Stimulated activated CD4-positive, alpha-beta T cell treated with anti-CD3 and anti-CD28 coated beads, TNF-alpha, amount 100 ng/mL, for 24 hours (primary cell): ENCODE measurements around the gene SPSB3.
"Not testable (repeated sequence)": the region's sequence is repeated elsewhere in the genome, so short reads cannot be mapped to it uniquely, and the experiment has no call there.

Experiments used
- DNase-seq, 3 experiments: peaks; one replicate each; pipeline ENCODE4 v3.0.0-alpha.2; 2020; ENCODE audit warnings: low read depth in 3 of 3

Gene SPSB3

DNA sequence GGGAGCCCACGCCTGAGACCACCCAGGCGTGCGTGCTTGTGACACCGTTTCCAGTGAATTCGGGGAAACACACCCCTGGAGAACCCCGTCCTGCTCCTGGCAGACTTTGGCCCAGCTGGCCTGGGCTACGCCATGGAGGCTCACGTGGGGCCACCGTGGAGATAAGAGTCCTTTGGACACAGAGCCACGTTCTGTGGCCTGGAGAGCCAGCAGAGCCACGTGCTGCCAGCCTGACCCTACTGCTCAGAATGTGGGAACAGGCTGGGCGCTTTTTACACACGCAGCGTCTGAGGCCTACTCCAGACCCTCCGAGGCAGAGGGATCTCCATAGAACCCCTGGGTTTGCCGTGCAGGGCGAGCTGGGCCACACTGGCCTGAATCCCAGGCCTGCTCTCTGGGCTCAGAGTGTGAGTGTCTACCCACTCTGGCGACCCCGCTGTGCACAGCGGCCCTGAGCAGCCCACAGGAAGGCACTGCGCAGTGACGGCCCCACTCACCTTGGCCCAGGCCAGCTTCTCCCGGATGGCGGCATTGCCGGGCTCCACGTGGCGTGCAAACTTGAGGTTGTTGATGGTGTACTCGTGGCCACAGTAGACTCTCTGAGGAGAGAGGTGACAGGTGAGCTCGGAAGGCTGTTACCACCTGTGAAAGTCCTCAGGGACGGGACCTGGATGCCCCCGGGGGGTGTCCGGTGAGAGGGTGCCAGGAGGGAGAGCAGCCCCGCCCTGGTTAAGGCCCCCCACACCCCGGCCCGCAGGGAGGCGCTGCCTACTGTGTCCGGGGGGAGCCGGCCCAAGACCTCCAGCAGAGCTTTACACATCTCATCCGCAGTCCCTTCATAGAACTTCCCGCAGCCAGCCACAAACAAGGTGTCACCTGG, 34.3 kb upstream of the SPSB3 start:
- no peak for DNase-seq

DNA sequence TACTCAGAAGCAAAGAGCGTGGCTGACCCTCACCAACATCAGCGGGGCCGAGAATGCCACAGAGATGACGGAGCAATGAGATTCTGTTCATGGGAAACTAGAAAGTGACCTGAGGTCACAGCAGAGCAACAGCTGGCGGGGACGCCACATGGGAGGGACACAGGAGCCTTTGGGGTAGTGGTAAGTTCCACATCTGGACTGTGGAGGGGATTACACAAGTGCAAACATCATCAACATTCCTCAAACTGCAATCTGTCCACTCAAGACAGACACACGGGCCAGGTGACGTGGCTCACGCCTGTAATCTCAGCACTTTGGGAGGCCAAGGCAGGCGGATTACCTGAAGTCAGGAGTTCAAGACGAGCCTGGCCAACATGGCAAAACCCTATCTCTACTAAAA, 33.1 kb upstream of the SPSB3 start:
- no peak for DNase-seq

DNA sequence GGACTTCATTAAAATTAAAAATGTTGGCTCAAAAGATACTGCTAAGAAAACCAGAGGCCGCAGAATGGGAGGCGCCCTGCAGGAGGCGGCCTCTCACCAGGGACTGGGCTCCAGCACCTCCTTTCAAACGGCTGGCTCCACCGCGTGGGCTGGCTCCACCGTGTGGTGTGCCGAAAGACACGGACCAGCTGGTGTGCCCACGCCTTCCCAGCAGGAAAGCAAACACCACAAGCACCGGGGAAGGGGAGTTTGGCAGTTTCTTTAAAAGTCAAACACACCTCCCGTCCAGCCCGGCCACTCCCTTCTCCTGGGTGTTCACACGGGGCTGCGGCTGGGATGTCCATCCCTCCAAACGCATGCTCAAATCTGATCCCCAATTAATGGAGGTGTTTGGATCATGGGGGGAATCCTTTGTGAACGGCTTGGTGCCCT, 30.4 kb upstream of the SPSB3 start:
- peak in 2 of 3 experiments; percentile 16 to 70 for DNase-seq

DNA sequence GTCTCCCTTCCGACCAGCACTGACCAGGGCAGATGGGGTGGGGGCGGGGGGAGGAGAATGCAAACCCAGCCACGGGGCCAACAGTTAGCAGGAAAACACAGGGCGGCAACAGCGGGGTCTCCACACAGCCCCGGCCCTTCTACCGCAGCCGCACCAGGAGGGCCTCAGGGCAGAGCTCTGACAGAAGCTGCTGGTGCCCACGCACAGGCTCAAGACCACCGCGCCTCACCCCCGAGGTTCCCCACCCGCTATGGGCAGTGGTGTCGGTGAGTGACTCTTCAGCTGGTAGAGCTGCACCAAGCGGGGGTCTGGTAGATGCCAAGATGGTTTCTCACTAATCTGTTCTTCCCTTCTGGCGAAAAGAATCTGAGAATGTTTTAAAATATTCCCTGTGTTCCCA, 28.2 kb upstream of the SPSB3 start:
- DNase-seq = no peak

DNA sequence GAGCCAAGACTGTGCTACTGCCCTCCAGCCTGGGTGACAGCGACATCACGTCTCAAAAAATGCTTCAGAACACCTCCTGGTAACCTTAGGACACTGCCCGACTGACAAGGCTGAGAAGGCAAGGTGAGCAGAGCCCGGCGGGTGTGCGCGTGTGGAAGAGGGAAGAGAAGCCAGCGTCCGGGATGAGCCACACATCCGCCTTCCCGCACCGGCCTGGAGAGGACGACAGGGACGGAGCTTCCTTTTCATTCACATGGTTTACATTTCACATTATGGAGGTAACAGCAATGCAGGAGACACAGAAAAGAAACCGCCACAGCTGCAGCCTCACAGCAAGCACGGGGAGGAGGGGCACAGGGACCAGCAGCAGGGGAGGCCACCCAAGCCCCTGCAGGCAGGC, 27.7 kb upstream of the SPSB3 start:
- DNase-seq = no peak

DNA sequence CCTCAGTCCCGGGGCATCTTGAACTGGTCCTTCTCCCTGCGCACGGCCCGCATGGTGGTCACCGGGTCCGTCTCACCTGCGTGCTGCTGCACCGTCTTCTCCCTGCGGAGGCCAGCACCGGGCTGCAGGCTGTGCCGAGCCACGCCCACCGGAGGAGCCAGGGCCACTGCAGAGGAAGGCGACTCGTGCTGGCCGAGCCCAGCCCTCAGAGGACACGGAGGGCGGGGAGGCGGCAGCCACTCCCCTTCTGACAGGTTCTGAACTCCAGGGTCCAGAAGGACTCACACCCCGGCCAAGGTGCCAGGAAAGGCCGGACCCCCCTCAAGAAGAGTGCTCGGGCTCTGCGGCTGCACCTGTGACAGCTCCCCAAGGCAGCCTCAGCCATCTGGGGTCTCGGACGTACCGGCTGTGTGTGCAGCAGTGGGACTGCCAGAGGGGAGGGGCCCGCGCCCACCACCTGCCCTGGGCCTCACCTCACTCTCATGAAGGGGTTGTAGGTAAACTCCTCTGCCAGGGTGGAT, 27.0 kb upstream of the SPSB3 start:
- no peak for DNase-seq

DNA sequence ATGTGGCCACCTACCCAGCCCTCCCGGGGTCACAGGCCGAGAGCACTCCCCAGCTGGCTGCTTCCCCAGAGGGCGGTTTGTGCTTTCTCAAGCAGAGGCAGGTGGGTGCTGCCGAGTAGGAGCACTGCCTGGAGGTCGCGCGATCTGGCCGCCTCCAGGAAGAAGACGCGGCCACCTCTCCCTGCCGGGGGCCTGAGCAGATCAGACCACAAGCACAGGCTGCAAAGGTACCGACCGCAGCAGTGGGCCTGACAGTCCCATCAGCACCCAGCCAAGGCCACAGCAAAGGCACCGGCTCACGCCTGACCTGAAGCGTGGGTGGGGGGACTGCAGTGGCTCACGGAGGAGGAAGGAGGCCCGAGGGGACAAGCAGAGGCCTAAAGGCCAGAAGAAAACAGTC, 26.3 kb upstream of the SPSB3 start:
- DNase-seq = no peak

DNA sequence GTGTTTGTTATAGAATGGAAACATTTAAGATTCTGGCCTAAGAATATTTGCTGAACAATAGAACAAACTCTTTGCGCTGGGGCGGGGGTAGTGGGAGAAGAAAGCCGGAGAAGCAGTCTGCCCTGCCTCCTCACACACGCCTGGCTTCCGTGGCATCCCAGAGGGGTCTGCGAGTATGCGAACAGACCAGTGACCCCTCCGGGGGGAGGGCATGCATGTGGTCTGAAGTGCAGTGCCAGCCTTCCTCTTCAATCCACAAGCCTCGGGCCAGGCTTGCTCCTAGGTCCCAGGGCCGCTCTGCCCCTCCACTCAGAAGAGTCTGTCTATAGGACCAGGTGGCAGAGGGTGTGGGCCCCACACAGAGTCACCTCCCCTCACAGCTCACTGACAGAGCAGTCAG, 25.3 kb upstream of the SPSB3 start:
- DNase-seq = no peak

DNA sequence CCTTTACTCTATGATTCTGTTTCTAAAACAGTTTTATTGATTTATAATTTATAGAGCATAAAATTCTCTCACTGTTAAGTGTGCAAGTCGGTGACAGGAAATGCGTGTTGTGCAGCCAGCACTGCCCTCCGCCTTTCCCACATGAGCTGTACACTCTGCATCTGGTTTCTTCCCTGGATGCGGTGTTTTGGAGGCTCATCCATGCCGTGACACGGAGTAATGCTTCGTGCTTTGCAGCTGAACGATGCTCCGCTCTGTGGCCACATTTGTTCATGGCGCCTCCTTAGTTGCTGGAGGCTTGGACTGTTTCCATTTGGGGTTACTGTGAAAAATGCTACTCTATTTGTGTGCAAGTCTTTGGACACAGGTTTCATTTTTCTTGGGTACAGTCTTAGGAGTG, 18.3 kb upstream of the SPSB3 start:
- no peak for DNase-seq

DNA sequence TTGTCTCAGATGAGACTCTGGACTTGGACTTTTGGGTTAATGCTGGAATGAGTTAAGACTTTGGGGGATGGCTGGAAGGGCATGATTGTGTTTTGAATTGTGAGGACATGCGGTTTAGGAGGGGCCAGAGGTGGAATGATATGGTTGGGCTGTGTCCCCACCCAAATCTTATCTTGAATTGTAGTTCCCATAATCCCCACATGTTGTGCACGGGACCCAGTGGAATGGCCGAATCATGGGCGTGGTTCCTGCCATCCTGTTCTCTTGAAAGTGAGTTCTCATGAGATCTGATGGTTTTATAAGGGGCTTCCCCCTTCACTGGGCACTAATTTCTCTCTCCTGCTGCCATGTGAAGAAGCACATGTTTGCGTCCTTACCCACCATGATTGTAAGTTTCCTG, 16.9 kb upstream of the SPSB3 start:
- not testable (repeated sequence) for DNase-seq

DNA sequence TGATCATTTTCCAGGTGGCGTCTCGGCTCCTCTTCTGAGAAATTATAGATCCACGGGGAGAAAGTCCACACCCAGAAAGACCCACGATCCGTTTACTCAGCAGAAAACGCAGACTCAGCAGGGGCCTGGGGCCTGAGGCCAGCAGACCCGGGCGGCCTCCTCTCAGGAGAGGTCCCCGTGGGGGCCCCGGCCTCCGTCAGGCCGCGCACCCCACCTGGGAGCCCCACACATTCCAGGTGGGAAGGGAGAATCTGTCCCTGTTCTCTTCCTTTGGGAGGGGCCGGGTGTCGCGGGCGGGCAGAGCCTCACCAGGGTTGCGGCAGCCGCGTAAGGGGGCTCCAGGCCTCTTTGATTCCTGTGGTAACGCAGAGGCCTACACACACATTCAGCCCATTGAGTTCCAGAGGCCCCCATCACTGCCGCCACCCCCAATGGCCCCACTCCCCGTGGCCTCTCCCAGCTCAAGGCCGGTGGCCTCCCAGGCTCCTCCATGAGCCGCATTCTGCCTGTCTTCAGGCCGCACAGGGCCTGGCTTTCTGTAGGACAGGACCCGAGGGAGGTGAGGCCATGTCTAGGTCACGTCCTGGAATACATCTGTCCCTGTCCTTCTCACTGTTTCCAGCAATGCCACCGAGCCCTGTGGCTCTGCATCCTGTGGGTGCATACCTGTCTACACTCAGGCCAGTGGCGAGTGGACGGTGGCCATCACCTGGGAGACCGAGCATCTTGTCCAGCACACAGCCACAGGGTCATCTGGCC, 12.7 kb upstream of the SPSB3 start:
- DNase-seq = no peak

DNA sequence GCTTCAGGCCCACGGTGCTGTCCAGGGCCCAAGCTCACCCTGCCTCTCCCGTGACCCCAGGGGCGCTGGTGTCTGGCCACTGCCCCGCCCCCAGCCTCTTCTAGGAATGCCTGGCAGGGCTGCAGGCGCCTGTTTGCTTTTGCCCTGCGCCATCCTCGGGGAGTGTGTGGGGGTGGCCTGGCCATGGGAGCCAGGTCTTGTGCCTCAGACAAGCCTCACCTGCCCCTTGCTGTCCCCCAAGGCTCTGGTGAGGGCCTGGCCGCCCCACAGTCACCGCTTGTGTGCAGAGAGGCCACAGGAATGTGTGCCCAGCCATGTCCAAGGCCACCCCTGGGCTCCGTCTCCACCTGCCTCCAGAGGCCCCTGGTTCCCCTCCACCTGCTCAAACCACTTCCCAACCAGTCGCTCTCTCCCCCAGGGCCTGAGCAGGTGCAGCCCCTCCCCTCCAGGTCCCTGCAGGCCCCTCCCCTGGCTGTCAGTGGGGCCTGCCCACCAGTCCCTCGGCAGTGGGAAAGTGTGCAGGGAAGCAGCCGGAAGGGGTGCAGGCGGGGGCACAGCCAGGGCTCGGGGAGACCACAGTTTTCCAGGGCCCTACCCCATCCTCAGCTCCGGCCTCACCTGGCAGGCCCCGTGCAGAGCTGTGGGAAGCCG, 12.0 kb upstream of the SPSB3 start:
- no peak for DNase-seq

DNA sequence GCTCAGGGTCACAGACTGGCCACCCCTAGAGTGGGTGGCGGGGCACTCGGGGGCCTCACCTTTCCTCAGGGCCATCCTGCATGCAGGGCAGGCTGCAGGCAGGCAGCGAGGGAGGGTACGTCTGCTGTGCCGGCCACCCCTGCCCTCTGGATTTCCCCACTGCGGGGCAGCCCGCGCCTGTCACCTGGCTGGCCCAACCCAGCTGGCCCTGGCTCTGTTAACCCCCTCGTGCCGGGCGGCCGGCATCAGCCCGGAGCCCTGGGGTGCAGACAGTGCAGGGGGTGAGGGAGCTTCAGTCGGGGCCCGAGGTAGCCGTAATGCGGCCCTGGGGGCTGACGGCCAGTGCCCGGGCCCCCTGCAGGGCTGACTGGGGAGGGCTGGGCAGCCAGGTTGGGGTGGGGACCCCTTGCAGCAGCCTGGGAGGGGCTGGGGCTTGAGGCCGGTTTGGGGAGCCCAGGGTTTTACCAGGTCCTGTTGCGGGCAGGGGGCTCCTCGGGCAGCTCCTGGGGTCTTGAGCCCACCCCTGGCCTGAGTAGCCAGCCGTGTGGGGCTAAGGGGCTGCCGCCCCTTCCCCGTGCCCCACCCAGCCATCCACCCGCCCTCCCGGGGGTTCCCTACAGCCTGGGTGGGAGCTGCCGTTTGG, 11.3 kb upstream of the SPSB3 start, which contains the start of gene IGFALS:
Gene IGFALS, minus strand, starts transcription at position 128 of the 643 bp plus-strand sequence. Its CDS starts 53 bp downstream, at position 75.
- DNase-seq = no peak

DNA sequence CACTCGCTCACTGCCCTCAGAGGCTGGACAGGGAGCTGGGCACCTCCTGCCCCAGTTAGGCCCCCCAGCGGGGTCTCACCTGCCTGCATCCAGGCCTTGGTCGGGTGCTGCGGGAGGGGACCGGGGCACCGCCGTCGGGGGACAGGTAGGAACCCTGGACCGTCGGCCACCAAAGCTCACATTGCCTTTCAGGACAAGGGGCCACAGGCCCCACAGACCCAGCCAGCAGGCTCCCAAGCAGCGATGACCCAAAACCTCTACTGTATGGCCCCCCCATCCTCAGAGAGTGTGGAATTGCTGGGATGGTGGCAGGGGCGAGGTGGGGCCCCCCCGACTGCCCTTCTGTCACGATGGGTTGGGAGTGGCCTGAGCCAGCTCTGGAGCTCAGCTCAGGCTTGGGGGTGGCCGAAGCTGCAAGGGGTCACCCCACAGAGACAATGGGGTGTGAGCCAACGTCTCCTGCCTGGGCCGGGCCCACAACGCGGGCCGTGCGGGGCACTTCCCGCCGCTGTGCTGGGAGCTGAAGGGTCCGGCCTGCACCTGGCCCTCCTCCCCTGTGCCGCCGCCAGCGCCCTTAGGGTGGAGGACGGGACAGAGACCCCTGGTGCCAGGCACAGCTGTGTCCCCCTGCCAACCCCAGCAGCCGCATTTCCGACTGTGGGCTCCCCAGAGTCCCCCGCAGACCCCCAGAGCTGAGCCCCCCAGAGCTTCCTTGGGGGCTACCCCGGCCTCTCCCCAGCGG, 10.6 kb upstream of the SPSB3 start:
- no peak for DNase-seq

DNA sequence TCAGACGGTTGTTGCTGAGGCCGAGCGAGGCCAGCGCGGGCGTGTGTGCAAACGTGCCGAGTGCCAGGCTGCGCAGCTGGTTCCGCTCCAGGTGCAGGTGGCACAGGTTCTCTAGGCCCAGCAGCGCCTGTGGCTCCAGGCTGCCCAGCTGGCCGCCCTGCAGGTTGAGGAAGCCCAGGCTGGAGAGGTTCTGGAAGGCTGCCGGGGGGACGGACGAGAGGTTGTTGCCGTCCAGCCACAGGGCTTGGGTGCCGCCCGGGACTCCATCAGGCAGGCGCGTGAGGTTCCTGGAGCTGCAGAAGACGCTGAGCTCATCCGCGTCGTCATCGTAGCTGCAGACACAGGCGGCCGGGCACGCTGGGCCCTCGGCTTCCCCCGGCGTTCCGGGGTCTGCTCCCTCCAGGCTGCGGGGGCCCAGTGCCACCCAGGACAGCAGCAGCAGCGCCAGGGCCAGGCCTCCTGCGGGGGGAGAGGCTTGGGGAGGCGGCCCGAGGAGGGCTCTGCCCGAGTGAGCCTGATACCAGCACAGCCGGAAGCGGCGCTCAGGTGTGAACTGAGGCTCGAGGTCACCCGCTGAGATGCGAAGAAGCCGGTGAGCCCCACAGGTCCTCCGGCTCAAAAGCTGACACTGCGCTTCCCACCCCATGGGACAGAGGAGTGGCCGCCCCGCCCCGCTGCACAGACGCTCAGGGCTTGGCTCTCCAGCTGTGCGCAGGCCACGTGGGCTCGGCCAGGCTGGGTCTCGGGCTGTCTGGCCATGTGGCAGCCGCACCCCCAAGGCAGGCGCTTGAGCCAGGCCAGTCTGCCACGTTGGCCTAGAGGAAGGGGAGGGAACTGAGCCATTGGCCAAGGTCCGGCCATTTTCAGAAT, 9.8 kb upstream of the SPSB3 start:
- DNase-seq = no peak

DNA sequence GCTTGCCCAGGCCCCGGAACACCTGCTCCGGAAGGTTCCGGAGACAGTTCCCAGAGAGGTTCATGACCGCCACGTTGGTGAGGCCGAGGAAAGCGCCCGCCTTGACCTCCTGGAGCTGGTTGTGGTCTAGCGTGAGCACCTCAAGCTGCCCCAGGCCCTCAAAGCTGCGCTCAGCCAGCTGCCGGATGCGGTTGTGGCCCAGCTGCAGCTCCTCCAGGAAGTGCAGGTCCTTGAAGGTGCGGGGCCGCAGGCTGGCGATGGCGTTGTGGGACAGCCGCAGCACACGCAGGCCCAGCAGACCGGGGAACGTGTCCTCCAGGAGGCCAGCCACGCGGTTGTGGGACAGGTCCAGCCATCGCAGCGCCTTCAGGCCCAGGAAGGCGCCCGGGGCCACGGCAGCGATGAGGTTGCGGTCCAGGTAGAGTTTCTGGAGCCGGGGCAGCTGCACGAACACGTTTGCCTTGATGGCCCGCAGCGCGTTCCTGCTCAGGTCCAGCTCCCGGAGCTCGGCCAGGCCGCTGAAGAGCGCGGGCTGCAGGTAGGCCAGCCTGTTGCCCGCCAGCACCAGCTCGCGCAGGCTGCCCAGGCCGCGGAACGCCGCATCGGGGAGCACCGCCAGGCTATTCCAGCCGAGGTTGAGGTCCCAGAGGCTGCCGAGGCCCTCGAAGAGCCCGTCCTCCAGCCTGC, 9.0 kb upstream of the SPSB3 start:
- no peak for DNase-seq

DNA sequence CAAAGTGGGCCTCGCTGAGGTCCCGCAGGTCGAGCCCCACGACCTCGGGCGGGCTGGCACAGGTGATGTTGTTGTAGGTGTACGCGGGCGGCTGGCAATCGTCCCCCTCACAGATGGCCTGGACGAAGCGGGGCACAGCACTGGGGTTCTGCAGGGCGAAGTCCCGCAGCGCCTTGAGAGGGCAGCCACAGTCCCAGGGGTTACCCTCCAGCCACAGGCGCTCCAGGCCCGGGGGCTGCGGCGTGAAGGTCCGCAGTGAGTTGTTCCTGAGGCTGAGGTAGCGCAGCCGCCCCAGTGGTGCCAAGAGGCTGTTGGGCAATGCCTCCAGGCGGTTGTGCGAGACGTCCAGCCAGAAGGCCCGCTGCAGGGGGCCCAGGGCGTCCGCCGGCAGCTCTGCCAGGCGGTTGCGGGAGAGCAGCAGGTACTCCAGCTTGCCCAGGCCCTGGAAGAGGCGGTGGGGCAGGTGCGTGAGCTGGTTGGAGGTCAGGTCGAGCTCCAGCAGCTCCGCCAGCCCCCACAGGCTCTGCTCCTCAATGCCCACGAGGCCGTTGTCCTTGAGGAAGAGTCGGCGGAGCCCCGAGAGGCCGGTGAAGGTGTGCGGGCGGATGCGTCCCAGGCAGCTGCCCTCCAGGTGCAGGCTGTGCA, 8.4 kb upstream of the SPSB3 start:
- no peak for DNase-seq

DNA sequence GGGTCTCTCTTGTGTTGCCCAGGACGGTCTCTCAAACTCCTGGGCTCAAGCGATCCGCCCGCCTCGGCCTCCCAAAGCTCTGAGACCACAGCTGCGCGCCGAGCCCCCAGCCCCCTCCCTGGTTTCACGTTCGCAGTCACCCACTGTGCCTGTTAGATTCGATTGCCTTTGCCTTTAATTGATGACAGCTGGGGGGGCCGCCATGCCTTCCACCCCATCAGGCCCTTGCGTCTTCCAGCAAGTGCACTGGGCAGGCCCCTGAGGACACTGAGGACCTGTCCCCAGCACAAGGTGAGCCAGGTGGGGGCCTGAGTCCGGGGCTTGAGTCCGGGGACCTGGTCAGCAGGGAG, 7.9 kb upstream of the SPSB3 start:
- DNase-seq = no peak

DNA sequence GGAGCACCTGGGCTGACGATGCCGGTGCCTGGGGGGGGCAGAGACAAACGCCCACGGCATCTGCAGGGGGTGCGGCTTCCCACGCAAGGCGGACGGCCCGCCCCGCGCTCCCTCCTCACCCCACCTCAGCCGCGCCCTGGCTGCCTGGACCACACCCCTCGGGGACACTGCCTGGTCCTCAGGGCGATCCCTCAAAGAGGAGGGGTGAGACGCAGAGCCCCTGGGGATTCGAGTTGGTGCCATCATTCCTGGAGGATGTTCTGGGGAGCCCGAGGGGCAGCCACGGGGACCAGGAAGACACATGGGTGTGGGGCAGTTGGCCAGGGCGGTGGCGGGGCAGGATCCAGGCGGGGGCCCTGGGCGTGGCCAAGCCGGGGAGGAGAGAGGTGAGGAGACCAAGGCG, 7.3 kb upstream of the SPSB3 start:
- no peak for DNase-seq
